ENCODE measurements around the gene FCMR.

Gene FCMR

GRCh38 chr1:206883876-206884275 lies 37.9 kb downstream of the FCMR start:
- no peak for FAIRE-seq
- DNase-seq (ENCODE audit: insufficient read length, low spot score) = no peak
- TF ChIP-seq, protein P1, sequence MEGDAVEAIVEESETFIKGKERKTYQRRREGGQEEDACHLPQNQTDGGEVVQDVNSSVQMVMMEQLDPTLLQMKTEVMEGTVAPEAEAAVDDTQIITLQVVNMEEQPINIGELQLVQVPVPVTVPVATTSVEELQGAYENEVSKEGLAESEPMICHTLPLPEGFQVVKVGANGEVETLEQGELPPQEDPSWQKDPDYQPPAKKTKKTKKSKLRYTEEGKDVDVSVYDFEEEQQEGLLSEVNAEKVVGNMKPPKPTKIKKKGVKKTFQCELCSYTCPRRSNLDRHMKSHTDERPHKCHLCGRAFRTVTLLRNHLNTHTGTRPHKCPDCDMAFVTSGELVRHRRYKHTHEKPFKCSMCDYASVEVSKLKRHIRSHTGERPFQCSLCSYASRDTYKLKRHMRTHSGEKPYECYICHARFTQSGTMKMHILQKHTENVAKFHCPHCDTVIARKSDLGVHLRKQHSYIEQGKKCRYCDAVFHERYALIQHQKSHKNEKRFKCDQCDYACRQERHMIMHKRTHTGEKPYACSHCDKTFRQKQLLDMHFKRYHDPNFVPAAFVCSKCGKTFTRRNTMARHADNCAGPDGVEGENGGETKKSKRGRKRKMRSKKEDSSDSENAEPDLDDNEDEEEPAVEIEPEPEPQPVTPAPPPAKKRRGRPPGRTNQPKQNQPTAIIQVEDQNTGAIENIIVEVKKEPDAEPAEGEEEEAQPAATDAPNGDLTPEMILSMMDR (IDR thresholded peaks at IDR 0.05; ENCODE audit: insufficient read depth, missing control alignments) = no peak

DNA sequence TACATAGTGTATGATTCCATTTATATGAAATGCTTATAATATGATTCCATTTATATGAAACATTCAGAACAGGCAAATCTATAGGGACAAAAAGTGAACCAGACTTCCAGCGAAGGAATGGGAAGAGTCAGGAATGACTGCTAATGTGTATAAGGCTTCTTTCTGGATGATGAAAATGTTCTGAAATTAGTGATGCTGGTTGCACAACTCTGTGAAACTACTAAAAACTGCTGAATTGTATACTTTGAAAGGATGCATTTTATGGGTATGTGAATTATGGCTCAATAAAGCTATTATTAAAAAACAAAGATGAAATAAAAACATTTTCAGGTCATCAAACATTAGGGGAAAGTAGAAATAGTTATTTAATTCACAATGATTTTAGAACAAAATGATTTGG lies 38.6 kb downstream of the FCMR start:
- TF ChIP-seq, protein P1 (IDR thresholded peaks at IDR 0.05; ENCODE audit: insufficient read depth, missing control alignments) = no peak
- DNase-seq (ENCODE audit: insufficient read length, low spot score) (no peak), FAIRE-seq (no peak)

GRCh38 chr1:206882555-206882954 lies 39.2 kb downstream of the FCMR start:
- DNase-seq (ENCODE audit: insufficient read length, low spot score) (no peak), FAIRE-seq (no peak)
- TF ChIP-seq, protein P1 (IDR thresholded peaks at IDR 0.05; ENCODE audit: insufficient read depth, missing control alignments) = no peak

- TF ChIP-seq, protein P1 (IDR thresholded peaks at IDR 0.05; ENCODE audit: insufficient read depth, missing control alignments) = no peak
- DNase-seq (ENCODE audit: insufficient read length, low spot score) (no peak), FAIRE-seq (no peak)
Measured at GRCh38 chr1:206880314-206880713, 41.4 kb downstream of the FCMR start.

GRCh38 chr1:206878456-206878855 lies 43.3 kb downstream of the FCMR start:
- TF ChIP-seq, protein P1 (IDR thresholded peaks at IDR 0.05; ENCODE audit: insufficient read depth, missing control alignments) = no peak
- DNase-seq (ENCODE audit: insufficient read length, low spot score) = no peak
- no peak for FAIRE-seq

- FAIRE-seq (no peak), DNase-seq (ENCODE audit: insufficient read length, low spot score) (no peak)
- TF ChIP-seq, protein P1 (IDR thresholded peaks at IDR 0.05; ENCODE audit: insufficient read depth, missing control alignments) = no peak
Measured at GRCh38 chr1:206875752-206876377, 45.9 kb downstream of the FCMR start.

GRCh38 chr1:206873603-206874188 lies 48.0 kb downstream of the FCMR start:
- DNase-seq (ENCODE audit: insufficient read length, low spot score) = no peak
- TF ChIP-seq, protein P1 (IDR thresholded peaks at IDR 0.05; ENCODE audit: insufficient read depth, missing control alignments) = no peak
- no peak for FAIRE-seq
